KOPT-K1 (cell line): ENCODE data around the gene FAM50A.

Experiments used
- H3K27ac ChIP-seq: fragments of 200-600 bp; sonication (generic); 2 replicates; pipeline ENCODE4 v1.5.1; 2016; ENCODE audit warnings: antibody characterized with exemption, mild to moderate bottlenecking, low read depth, low read length; ENCODE audit not compliant: poor library complexity, severe bottlenecking
- H3K36me3 ChIP-seq: fragments of 200-600 bp; sonication (generic); 2 replicates; pipeline ENCODE4 v1.5.1; 2017; ENCODE audit warnings: antibody characterized with exemption, mild to moderate bottlenecking, low read length, moderate library complexity; ENCODE audit not compliant: insufficient read depth
- H3K9me3 ChIP-seq: fragments of 200-600 bp; sonication (generic); 2 replicates; pipeline ENCODE4 v1.5.1; 2017; ENCODE audit warnings: antibody characterized with exemption, low read length, mild to moderate bottlenecking; ENCODE audit not compliant: insufficient read depth, poor library complexity, severe bottlenecking

Gene FAM50A

DNA sequence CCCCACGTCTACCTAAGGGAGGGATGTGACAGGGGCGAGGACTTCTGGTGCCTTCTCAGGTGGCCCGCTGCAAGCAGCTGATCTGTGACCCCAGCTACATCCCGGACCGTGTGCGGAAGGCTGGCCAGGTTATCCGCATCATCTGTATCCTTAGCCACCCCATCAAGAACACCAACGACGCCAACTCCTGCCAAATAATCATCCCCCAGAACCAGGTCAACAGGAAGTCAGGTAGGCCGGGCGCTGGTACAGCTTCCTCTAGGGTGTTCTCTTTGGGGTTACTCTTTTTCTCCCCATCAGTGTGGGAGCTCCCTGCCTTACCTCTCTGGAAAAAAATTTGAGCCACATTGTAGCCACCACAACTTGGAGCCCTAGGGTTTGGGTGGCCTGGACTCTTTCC, 2.4 kb upstream of the FAM50A start:
- no peak overlapping the region for H3K27ac ChIP-seq
- peaks cover 41% of the 10 kb centered on the region; the same call in 1 of the 2 replicates for H3K36me3 ChIP-seq
- no peaks in the 10 kb centered on the region for H3K9me3 ChIP-seq

DNA sequence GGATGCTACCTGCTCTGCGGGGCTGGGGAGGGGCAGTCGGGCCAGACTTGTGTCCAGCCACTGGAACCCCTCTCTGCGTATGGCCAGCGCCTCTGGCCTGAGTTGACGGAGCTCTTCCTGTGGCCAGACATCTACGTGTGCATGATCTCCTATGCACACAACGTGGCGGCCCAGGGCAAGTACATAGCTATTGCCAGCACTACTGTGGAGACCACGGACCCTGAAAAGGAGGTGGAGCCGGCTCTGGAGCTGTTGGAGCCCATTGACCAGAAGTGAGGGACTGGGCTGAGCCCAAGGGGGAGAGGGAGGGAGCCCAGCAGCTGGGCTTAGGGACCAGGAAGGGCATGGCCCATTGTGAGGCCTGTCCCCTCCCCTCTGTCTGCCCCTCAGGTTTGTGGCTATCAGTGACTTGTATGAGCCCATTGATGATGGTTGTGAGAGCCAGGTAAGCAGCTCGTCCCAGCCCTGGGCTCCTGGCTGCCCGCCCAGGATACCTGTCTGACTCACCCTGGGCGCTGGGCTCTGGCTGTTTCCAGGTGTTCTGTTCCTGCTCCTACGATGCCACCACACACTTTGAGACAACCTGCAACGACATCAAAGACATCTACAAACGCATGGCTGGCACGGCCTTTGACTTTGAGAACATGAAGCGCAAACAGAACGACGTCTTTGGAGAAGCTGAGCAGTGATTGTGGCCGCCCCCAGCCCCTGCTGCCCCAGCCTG, 1.8 kb upstream of the FAM50A start:
- H3K36me3 ChIP-seq: peaks cover 41% of the 10 kb centered on the region; the same call in 1 of the 2 replicates
- H3K27ac ChIP-seq: no peak overlapping the region
- H3K9me3 ChIP-seq: no peaks in the 10 kb centered on the region

DNA sequence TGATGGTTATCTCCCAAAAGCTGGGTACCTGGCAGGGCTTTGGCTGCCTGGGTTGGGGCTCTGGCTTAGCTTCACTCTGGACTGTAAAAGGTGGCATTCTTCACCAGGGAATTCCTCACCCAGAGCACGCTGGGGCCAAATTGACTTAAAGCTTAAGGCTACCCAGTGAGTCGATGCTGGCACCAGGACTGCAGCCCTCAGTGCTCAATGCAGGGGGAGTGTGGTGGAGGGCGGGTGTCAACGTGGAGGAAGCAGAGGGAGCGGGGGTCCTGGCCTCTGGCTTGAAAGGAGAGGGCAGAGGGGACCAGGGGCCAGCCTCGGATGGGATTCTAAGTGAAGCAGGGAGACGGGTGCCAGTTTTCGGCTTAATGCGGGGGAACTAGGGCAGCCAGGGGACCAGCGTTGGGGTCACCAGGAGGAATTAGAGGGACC, 446 bp upstream of the FAM50A start:
- Histone ChIP-seq H3K36me3 (peaks cover 45% of the 10 kb centered on the region; the same call in 1 of the 2 replicates), H3K9me3 (no peaks in the 10 kb centered on the region), H3K27ac (peak overlapping the region; percentile 25)

DNA sequence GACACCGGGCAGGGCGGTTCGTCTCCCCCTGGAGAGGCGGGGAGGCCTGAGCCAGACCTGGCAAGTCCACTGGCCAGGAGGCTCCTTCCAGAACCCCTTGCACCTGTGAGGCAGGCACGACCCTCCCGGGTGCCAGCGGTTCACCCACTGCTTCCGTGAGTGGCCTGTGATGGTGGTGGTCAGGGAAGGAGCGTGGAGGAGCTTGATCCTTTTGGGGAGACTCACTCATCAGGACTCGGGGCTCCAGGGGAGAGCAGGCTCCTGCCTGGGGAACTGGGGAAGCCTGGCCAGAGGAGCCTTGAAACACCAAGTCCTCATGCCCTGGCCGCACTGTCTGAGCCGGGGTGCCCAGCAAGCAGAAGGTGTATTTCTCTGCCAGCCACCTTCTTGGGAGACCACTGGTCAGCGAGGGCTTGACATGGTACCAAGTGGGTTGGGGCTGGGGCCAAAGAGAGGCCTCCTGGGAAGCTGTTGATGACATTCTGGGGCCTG, 860 bp downstream of the FAM50A start:
- Histone ChIP-seq H3K9me3 (no peaks in the 10 kb centered on the region), H3K36me3 (peaks cover 45% of the 10 kb centered on the region; the same call in 1 of the 2 replicates), H3K27ac (peak overlapping the region; percentile 60)

DNA sequence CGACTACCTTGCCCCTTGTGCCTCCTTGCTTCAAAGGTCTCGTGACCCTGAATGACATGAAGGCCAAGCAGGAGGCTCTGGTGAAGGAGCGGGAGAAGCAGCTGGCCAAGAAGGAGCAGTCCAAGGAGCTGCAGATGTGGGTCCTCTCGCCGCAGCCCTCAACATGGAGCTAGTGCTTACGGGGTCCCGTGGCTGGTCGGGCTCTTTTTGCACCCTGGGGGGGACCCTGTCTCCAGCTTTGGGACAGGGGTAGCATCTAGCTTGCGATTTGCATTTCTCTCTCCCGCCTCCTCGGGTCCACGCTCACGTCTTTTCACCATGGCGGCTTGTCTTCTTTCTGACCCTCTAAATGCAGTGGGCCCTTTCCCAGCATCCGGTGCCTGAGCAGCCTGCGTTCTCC, 1.8 kb downstream of the FAM50A start:
- peaks cover 46% of the 10 kb centered on the region; the same call in 1 of the 2 replicates for H3K36me3 ChIP-seq
- H3K27ac ChIP-seq: no peak overlapping the region
- no peaks in the 10 kb centered on the region for H3K9me3 ChIP-seq

DNA sequence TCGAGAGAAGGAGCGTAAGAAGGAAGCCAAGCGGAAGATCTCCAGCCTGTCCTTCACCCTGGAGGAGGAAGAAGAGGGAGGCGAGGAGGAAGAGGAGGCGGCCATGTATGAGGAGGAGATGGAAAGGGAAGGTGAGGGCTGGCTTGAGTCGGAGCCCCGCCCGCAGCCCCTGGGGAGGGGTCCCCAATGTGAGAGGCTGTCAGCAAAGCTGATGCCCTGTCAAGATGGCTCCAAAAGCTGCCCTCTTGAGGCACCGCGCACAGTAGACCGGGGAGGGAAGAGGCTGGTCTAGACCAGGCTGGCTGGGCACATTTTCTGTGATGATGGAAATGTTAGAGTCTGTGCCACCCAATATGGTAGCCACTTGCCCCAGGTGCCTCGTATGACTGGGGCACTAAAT, 2.5 kb downstream of the FAM50A start:
- peaks cover 43% of the 10 kb centered on the region; the same call in 1 of the 2 replicates for H3K36me3 ChIP-seq
- no peak overlapping the region for H3K27ac ChIP-seq
- no peaks in the 10 kb centered on the region for H3K9me3 ChIP-seq

DNA sequence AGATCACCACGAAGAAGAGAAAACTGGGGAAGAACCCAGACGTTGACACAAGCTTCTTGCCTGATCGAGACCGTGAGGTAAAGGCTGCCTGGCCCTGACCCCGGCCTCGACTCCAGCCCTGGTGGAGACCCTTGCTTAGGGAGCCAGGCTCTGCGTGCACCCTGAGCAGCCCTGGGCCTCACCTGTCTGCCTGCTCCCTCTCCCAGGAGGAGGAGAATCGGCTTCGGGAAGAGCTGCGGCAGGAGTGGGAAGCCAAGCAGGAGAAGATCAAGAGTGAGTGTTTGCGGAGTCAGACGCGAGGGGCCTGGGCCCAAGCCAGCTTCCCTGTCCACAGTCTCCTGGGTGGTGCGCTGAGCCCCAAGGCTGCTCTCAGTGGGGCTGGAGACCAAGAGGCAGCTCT, 4.5 kb downstream of the FAM50A start:
- H3K27ac ChIP-seq: no peak overlapping the region
- H3K36me3 ChIP-seq: peaks cover 29% of the 10 kb centered on the region; the same call in 1 of the 2 replicates
- H3K9me3 ChIP-seq: no peaks in the 10 kb centered on the region

DNA sequence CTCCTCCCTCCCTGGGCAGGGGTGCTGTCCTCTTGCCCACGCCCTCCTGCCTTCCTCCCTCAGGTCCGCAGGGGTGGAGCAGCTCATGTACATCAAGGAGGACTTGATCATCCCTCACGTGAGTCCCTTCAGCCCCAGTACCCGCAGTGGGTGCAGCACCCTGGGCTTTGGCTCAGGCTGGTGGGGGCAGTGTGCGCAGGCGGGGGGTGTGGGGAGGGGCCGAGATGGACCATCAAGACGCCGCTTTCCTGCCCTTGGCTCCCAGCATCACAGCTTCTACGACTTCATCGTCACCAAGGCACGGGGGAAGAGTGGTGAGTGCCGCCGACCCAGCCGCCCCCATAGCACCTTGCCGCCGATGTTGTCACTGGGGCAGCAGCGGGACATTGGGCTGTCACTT, 5.7 kb downstream of the FAM50A start:
- H3K27ac ChIP-seq: no peak overlapping the region
- peaks cover 29% of the 10 kb centered on the region; the same call in 1 of the 2 replicates for H3K36me3 ChIP-seq
- H3K9me3 ChIP-seq: no peaks in the 10 kb centered on the region

DNA sequence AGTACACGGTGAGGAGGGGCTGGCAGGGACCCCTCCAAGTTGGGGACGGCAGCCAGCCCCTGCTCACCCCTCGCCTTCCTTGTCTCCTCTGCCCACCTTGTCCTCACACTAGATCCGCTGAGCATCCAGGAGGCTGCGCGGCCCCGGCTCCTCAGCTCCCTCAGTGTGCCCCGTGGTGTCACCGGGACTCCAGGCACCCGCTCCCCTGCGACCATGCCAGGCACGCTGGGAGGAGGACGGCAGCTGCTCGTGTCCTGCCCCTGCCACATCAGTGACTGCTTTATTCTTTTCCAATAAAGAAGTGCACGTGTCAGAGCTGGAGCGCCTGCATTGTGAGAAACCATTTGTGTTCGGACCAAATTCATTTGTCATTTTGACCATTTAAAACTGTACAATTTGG, 6.4 kb downstream of the FAM50A start:
- Histone ChIP-seq H3K27ac (no peak overlapping the region), H3K9me3 (no peaks in the 10 kb centered on the region), H3K36me3 (peaks cover 29% of the 10 kb centered on the region; the same call in 1 of the 2 replicates)

DNA sequence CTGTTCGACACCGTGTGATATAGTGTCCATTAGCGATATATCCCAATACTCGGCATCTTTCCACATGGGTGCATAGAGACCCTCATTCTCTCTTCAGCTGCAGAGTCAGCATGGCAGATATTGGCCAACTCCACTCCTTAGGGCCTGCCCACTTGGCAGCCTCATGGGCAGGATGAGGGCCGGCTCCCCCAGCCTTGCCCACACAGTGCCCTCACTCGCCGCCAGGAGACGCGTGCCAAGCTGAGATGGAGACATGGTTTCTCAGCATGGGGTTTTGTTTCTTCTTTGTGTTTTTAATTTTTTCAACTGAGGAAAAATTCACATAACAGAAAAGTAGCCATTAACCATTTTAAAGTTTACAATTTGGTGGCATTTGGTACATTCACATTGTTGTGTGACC, 8.9 kb downstream of the FAM50A start:
- no peaks in the 10 kb centered on the region for H3K9me3 ChIP-seq
- H3K36me3 ChIP-seq: peaks cover 29% of the 10 kb centered on the region; the same call in 1 of the 2 replicates
- no peak overlapping the region for H3K27ac ChIP-seq

DNA sequence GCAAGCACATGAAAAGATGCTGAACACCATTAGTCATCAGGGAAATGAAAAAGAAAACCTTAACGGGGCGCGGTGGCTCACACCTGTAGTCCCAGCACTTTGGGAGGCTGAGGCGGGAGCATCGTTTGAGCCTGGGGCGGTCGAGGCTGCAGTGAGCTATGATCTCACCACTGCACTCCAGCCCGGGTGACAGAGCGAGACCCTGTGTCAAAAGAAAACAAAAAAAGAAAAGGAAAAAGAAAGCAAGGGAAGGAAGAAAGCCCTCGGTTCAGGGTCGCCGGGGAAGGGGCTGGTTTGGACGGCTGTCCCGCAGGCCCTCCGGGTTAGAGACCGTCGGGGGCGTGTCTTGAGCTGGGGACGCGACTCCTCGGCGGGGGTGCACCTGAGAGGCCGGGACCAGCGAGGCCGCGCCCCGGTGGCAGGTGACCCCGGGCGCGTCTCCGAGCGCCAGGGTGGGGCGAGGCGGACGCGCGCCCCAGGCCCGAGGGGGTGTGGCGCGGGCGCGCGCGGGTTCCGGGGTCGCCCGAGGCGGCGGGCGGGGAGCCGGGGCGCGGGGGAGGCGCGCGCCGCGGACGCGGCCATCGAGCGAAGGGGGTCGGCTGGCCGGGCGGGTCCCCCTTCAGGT, 13.7 kb downstream of the FAM50A start:
- peaks cover 9% of the 10 kb centered on the region; the same call in 1 of the 2 replicates for H3K36me3 ChIP-seq
- no peaks in the 10 kb centered on the region for H3K9me3 ChIP-seq
- peak overlapping the region; percentile 60 for H3K27ac ChIP-seq

DNA sequence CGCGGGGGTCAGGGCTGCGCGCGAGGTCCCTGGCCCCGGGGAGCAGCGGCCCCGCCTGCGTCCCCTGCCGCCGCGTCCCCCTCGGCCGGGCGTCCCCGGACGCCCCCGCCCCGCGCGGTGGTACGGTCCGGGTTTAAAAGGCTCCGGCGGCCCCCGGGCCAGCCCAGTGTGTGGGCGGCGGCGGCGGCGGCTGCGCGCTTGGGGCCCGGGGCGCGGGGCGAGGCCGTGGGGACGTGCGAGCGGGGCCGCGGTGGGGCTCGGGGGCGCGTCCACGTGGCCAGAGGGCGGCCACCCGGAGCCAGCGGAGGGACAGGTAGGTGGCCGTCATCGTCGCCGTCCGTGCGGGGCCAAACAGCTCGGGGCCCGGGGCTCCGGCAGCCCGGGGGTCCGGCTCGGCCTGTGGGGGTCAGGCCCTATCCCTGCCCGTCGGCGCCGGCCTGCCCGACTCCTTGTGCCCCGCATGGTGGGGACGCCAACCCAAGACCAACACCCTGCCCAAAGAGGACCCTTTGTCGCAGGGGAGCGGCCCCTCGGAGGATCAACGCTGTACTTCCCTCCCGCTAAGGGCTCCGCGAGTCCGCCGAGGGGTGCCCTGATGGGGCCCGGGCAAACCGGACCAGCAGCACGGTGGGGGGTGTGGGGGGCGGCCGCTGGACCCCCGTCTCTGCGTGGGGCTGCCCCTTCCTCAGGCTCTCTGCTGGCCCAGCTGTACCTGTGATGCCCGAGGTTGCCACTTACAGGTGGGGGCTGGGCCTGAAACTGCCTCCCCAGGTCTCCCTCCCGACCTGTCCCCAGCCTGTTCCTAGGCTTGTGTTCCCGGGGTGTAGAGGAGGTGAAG, 14.4 kb downstream of the FAM50A start, which contains the start of gene PLXNA3:
Gene PLXNA3 (plus strand): TSS at position 166 of the 838 bp plus-strand sequence. CDS start 1,903 bp downstream, outside the sequence.
- no peaks in the 10 kb centered on the region for H3K9me3 ChIP-seq
- peaks cover 9% of the 10 kb centered on the region; the same call in 1 of the 2 replicates for H3K36me3 ChIP-seq
- peak within 1 kb of the TSS; percentile 60 for H3K27ac ChIP-seq

DNA sequence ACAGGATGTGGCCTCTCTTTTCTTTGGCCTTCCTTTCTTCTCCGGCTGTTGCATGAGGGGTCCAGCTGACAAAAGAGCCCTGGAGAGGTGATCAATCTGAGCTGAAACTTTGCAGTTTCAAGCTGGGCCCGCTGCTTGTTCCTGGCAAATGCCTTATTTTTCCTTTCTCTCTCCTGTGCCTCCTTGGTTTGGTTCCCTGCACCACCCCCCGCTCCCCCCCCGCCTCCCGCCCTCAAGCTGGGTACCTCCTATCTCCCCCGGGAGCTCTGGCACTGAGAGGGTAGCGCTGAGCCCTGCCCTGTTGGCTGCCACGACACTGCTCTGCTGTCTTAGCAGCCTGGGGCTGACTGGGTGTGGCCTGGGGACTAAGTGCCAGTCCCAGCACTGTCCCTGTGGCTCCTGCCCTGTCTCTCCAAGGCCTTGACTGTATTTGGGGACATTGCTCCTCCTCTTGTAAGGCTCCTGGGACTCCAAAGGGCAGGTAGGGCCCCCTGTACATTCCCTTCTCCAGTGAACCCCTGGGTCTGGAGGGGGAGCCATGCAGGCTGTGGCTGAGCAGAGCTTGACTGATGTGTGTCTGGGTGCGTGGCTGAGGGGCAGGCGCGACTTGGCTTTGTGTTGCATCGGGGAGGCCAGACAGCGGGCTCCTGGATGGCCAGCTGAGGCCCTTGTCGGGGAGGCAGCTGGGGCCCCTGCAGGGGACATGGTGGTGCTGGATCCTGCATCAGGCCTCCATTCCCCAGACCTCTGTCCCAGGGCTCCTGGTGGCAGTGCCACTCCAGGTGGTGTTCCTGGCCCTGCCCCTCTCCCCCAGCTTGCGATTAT, 15.2 kb downstream of the FAM50A start:
- peaks cover 11% of the 10 kb centered on the region; the same call in 1 of the 2 replicates for H3K36me3 ChIP-seq
- no peaks in the 10 kb centered on the region for H3K9me3 ChIP-seq
- peak overlapping the region; percentile 60 for H3K27ac ChIP-seq

DNA sequence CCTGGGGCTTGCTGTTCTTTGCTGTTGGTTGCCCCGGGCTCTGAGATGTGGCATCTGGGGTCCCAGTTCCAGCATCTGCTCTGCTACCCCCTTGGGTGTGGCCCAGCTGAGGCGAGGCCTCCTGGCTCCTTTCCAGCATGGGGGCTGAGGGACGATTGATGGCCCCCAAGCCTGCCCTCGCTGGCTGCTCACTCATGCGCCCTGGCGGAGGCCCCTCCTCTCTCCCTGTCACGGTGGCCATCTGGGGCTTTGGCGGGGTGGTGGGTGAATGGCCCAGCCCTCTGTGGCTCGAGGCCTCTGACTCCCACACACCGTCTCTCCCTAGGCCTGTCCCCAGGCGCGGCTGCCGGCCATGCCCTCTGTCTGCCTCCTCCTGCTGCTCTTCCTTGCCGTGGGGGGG, 15.9 kb downstream of the FAM50A start:
- H3K27ac ChIP-seq: no peak overlapping the region
- H3K36me3 ChIP-seq: peaks cover 18% of the 10 kb centered on the region; the same call in 1 of the 2 replicates
- no peaks in the 10 kb centered on the region for H3K9me3 ChIP-seq
